ENCODE data around the gene ADARB1. TPM values are rescaled to one million over a fixed set of nuclear protein-coding genes. Genes with fewer than 3 reads are reported as not detected.

ADARB1 gene
- total RNA-seq, 1 experiment from 2014 or later = 14.1 TPM

DNA sequence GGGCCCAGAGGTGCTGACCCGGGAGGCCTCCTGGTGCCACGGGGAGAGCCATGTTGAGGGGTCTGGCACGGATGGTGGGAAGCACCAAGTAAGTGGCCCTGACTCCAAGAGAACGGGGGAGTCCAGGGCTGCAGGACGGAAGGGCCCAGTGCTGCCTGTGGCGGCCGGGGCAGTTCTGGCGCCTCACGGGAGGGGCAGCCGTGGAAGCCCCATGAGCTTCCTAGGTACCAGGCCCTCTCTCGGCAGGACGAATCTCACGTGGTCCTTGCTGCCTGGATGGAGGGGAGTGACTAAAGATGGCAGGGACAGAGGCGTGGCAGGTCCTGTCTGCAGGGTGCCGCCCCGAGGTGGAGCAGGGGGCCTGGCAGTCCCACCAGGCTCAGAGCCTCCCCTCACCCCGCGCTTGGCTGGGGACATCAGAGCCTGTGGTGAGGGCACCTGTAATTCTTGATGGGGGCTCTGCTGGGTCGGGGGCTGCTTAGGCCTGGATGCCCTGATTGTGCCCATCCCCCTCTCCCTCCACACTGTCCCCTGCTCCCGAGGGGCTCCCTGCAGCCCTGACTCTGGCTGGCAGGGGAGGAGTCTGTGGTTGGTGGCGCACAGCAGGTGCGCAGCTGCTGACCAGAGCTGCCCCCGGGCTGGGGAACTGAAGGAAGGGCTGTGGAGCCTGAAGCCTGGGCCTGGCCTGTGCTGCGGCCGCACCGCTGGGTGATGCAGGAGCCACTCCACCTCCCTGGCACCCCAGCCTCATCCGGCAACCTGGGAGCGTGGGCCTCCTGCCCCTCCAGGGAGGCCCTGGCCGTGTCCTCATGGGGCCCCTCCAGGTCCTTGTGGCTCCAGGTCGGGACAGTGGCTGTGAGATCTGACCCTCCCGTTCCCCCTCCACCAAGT, 181.9 kb downstream of the ADARB1 start:
- ATAC-seq = no peak
- Histone ChIP-seq H3K27ac (ENCODE audit: low read length) (no peak overlapping the region), H3K4me1 (ENCODE audit: insufficient read depth, low read length) (peaks cover 12% of the 10 kb centered on the region), H3K9me2 (replicated peaks; ENCODE audit: low read length) (no peaks in the 10 kb centered on the region), H3K9ac (ENCODE audit: low read length) (no peak overlapping the region), H3K36me3 (ENCODE audit: low read depth, low read length) (no peaks in the 10 kb centered on the region), H3K9me3 (ENCODE audit: low read length) (no peaks in the 10 kb centered on the region), H3K4me3 (ENCODE audit: low read length) (no peak overlapping the region), H3F3A (ENCODE audit: low read length, unreplicated experiment) (no peaks in the 10 kb centered on the region), H3K4me2 (ENCODE audit: low read length) (no peak overlapping the region), H2AFZ (ENCODE audit: low read length) (no peak overlapping the region), H3K27me3 (ENCODE audit: low read length) (0 out of 2 replicates have a peak, but pooled peaks cover 8% of the 10 kb centered on the region), H4K20me1 (ENCODE audit: low read length) (no peaks in the 10 kb centered on the region), H3K79me2 (ENCODE audit: low read length) (no peaks in the 10 kb centered on the region)
- intact Hi-C loops (cut with micrococcal nuclease) = no loop called here
- no peak for DNase-seq
- POLR2A ChIA-PET (ENCODE audit: unreplicated experiment) = interaction anchor here (0.5 kb wide), 1 partner anchor 40 kb away, joined by 8 read pairs; no protein-coding TSS in a partner anchor
- TF ChIP-seq, protein P1, sequence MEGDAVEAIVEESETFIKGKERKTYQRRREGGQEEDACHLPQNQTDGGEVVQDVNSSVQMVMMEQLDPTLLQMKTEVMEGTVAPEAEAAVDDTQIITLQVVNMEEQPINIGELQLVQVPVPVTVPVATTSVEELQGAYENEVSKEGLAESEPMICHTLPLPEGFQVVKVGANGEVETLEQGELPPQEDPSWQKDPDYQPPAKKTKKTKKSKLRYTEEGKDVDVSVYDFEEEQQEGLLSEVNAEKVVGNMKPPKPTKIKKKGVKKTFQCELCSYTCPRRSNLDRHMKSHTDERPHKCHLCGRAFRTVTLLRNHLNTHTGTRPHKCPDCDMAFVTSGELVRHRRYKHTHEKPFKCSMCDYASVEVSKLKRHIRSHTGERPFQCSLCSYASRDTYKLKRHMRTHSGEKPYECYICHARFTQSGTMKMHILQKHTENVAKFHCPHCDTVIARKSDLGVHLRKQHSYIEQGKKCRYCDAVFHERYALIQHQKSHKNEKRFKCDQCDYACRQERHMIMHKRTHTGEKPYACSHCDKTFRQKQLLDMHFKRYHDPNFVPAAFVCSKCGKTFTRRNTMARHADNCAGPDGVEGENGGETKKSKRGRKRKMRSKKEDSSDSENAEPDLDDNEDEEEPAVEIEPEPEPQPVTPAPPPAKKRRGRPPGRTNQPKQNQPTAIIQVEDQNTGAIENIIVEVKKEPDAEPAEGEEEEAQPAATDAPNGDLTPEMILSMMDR (conservative IDR thresholded peaks at IDR 0.05; ENCODE audit: low read depth, low read length) = no peak
- TF ChIP-seq EZH2phosphoT487 (IDR thresholded peaks at IDR 0.05; ENCODE audit: borderline replicate concordance, low read length) (no peak), EZH2 (IDR thresholded peaks at IDR 0.05; ENCODE audit: low read length, unreplicated experiment) (no peak)
- BruUV-seq (replicated peaks) = no TSS peak
- CTCF ChIA-PET = no interaction called here

DNA sequence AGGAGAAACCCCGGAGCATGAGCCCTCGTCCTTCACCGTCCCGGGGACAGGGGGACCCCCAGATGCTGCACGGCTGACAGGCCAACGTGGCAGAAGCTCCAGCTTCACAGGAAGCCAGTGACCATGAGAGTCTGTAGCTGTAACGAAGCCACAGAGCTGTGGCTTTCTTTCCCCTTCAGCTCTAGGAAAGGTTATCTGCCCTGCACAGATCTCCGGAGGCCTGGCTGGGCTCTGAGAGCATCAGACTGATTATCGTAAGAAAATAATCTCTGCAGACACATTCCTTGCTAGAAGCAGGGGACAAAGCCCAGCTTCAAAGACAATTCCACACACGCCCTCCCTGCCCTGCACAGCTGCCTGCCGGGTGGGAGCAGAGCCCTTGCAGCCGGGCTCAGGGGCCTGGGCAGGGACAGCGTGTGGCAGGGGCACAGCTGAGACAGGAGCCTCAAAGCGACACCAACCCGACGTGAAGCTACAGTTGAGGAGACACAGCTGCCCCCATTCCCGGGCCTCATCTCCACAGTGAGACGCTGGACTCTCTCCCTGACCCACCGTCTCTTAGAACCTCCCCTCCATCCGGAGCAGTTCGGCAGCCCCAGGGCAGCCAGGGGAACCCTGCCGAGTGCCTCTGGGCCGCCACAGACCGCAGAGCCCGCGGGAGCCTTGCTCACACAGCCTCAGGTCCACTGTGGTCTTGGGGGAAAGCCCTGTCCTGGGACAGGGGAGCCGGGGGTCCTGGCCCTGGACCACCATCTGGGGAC, 182.7 kb downstream of the ADARB1 start:
- Histone ChIP-seq H2AFZ (ENCODE audit: low read length) (no peak overlapping the region), H3K79me2 (ENCODE audit: low read length) (no peaks in the 10 kb centered on the region), H3F3A (ENCODE audit: low read length, unreplicated experiment) (no peaks in the 10 kb centered on the region), H4K20me1 (ENCODE audit: low read length) (no peaks in the 10 kb centered on the region), H3K9ac (ENCODE audit: low read length) (no peak overlapping the region), H3K4me2 (ENCODE audit: low read length) (no peak overlapping the region), H3K36me3 (ENCODE audit: low read depth, low read length) (no peaks in the 10 kb centered on the region), H3K4me1 (ENCODE audit: insufficient read depth, low read length) (peaks cover 12% of the 10 kb centered on the region), H3K9me2 (replicated peaks; ENCODE audit: low read length) (no peaks in the 10 kb centered on the region), H3K9me3 (ENCODE audit: low read length) (no peaks in the 10 kb centered on the region), H3K27me3 (ENCODE audit: low read length) (0 out of 2 replicates have a peak, but pooled peaks cover 8% of the 10 kb centered on the region), H3K27ac (ENCODE audit: low read length) (no peak overlapping the region), H3K4me3 (ENCODE audit: low read length) (no peak overlapping the region)
- ChIA-PET POLR2A (ENCODE audit: unreplicated experiment) (no interaction called here), CTCF (no interaction called here)
- DNase-seq (no peak), ATAC-seq (no peak)
- no peak for TF ChIP-seq EZH2 (IDR thresholded peaks at IDR 0.05; ENCODE audit: low read length, unreplicated experiment)
- no peak for TF ChIP-seq EZH2phosphoT487 (IDR thresholded peaks at IDR 0.05; ENCODE audit: borderline replicate concordance, low read length)
- TF ChIP-seq, protein P1 (conservative IDR thresholded peaks at IDR 0.05; ENCODE audit: low read depth, low read length) = no peak
- BruUV-seq (replicated peaks) = no TSS peak
- intact Hi-C loops (cut with micrococcal nuclease) = no loop called here

All from PC-3 (cell line).